ENCODE data around the gene FOXO3.
"Not testable (repeated sequence)": the region's sequence is repeated elsewhere in the genome, so short reads cannot be mapped to it uniquely, and the experiment has no call there.

Gene FOXO3

DNA sequence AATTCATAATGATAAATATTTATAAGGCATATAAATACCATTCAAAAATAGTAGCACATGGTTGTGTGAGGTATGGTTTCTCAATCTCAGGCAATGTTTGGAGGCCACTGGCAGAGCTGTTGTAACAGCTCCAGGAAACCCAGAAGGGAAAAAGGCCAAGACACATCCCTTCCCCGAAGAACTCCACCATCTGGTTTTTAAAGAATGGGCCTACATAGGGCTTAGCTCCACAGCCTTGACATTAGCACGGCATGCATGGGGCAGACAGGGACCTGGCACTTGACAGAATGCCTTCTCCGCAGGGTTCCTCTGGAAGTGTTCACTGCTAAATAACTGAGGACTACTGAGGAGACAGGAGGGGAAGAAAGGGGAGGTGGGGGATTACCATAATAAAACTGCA, 16.1 kb upstream of the FOXO3 start:
- Mint-ChIP-seq H3K4me1 (ENCODE audit: low read depth) (peaks cover 14% of the 10 kb centered on the region), H3K9me3 (no peaks in the 10 kb centered on the region), H3K36me3 (ENCODE audit: low read depth) (no peaks in the 10 kb centered on the region), H3K27me3 (peaks cover 7% of the 10 kb centered on the region), H3K4me3 (no peak overlapping the region), H3K27ac (no peak overlapping the region)
- no peak for DNase-seq

DNA sequence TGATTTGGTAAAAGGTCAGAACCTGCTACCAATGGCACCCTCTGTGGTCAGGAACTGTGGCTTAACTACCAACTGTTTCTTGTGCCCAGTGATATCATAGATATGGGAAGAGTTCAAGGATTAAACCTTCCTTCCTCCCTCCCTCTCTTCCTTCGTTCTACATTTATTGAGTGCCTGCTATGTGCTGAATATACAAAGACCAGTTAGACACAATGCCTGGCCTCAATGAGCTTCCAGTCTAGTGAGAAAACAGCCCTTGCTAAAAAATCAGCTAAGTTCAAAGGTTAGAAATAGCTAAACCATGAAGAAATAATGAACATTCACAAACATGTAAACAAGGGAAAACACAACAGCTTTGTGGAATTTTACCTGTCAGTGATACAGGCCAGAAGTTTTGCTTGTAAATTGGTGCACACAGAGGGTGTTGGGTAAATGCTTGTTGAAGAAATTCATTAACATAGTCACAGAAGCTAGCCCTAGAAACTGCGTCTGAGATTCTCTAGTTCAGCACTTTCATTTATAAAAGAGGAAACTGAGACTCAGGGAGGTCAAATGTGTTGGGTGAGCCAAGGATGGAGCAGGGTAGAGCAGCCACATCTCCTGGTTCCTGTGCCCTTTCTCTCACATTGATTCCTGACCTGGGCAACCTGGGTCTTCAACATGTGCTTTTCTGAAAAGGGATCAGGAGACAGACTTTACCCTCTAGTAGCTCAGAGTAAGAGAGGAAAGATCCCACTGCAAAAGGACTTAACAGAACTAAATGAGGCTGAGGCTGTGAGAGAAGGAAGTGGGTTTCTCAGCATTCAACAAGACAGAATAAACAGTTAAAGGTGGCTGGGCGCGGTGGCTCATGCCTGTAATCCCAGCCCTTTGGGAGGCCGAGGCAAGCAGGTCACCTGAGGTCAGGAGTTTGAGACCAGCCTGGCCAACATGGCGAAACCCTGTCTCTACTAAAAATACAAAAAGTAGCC, 14.4 kb upstream of the FOXO3 start:
- no peak overlapping the region for H3K27ac Mint-ChIP-seq
- no peaks in the 10 kb centered on the region for H3K9me3 Mint-ChIP-seq
- peaks cover 14% of the 10 kb centered on the region for H3K4me1 Mint-ChIP-seq (ENCODE audit: low read depth)
- H3K4me3 Mint-ChIP-seq: no peak overlapping the region
- H3K27me3 Mint-ChIP-seq: peaks cover 4% of the 10 kb centered on the region
- H3K36me3 Mint-ChIP-seq (ENCODE audit: low read depth): no peaks in the 10 kb centered on the region
- DNase-seq: no peak

DNA sequence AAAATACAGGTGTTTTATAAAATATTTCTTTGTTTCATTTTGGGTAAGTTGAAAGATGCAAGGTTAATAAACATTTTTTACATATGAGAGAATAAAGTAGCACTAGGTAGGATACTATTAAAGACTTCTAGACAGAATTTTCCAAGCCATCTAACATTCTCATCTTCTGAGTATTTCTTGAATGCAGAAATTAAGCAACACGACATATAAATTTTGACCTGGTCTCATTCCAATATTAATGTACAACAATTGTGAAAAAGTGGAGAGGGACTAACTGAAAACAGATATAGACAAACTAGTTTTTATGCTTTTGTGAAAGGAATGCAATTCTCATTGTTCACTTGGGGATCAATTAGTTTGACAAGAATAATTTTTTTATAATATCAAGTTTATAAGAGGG, 11.5 kb upstream of the FOXO3 start:
- no peak for DNase-seq
- H3K4me3 Mint-ChIP-seq: no peak overlapping the region
- H3K27me3 Mint-ChIP-seq: no peaks in the 10 kb centered on the region
- H3K4me1 Mint-ChIP-seq (ENCODE audit: low read depth): peaks cover 6% of the 10 kb centered on the region
- no peaks in the 10 kb centered on the region for H3K36me3 Mint-ChIP-seq (ENCODE audit: low read depth)
- H3K27ac Mint-ChIP-seq: no peak overlapping the region
- H3K9me3 Mint-ChIP-seq: no peaks in the 10 kb centered on the region

DNA sequence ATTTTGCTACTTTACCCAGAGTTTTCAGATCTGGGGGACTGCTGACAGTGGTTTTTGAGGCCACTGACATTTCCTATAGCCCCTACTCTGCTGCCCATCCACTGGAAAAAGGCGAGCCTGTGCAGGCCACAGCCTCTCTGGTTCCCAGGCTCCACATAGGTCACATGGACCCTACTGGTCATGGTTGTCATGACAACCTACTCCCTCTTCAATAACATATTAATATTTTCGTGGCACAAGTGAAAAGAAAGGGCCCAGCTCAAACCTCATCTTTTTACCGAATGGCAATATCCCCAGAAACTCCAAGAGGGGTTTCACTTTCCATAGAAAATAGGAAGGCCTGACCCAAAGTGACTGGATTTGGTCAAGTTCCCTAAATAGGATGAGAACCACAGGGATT, 11.0 kb upstream of the FOXO3 start:
- H3K27me3 Mint-ChIP-seq: no peaks in the 10 kb centered on the region
- H3K36me3 Mint-ChIP-seq (ENCODE audit: low read depth): no peaks in the 10 kb centered on the region
- no peak overlapping the region for H3K27ac Mint-ChIP-seq
- H3K4me1 Mint-ChIP-seq (ENCODE audit: low read depth): peaks cover 6% of the 10 kb centered on the region
- no peak overlapping the region for H3K4me3 Mint-ChIP-seq
- no peak for DNase-seq
- H3K9me3 Mint-ChIP-seq: no peaks in the 10 kb centered on the region

DNA sequence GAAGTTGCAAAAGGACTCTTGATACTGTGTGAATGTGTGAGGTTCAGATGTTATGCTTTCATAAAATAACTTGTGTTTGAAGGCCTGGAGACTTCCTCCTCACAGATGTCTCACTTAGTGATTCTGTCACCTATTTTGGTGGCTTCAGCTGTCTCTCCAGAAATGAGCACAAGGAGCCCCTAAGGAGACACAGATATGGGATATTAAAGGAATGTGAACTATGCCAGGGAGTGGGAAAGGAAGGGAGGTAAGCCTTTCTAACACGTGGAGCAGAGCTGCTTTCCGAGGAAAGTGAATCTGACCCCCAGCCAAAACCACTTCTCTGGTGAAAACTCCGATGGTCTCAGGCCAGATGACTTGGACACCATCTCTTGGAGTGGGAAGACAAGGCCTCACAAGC, 10.5 kb upstream of the FOXO3 start:
- H3K4me1 Mint-ChIP-seq (ENCODE audit: low read depth): peaks cover 6% of the 10 kb centered on the region
- H3K27me3 Mint-ChIP-seq: no peaks in the 10 kb centered on the region
- H3K9me3 Mint-ChIP-seq: no peaks in the 10 kb centered on the region
- H3K27ac Mint-ChIP-seq: no peak overlapping the region
- H3K4me3 Mint-ChIP-seq: no peak overlapping the region
- no peaks in the 10 kb centered on the region for H3K36me3 Mint-ChIP-seq (ENCODE audit: low read depth)
- DNase-seq: no peak

DNA sequence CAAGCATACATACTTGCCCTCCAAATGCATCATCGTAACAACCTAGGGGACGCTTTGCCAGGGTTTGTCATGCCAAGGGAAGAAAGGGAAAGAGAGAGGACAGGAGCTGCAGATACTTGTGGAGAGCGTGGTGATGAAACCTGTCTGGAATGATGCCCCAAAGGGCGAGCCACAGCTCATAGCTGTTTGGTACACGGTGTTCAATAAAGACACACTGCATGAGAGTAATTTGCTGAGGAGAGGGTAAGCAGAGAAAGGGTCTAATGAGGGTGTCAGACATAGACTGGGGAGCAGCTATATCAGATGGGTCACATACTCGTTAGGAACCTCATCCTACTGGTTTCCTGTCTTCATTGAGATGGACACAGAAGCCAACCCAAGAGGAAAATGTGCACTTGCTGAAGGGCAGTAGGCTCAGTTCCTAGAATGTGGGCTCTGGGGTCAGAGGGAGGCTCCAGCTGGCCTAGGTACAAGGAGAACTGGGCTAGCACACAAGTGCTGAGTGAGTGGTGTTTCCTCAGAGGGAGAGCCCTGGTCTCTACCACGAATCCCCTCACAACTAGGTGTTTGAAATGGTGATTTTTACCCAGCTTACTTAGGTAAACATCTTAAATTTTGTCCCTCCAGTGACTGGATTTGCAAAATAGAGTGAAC, 5.2 kb upstream of the FOXO3 start:
- Mint-ChIP-seq H3K4me1 (ENCODE audit: low read depth) (peaks cover 12% of the 10 kb centered on the region), H3K9me3 (no peaks in the 10 kb centered on the region), H3K4me3 (no peak overlapping the region), H3K36me3 (ENCODE audit: low read depth) (peaks cover 5% of the 10 kb centered on the region), H3K27ac (no peak overlapping the region), H3K27me3 (peaks cover 4% of the 10 kb centered on the region)
- no peak for DNase-seq

DNA sequence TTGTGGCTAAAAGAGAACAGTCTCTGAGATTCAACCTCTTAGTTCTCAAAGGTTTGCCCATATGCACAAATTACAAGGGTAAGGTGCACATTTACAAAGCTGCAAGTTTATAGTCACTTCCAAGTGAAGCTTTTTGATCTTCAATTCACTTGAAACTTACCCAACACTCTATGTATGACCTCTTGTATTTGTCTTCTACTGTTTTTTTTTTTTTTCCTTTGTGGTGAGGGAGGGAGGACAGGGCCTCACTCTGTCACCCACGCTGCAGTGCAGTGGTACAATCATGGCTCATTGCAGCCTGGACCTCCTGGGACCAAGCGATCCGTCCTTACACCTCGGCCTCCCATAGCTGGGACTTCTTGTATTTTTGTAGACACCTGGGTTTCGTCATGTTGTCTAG, 4.5 kb upstream of the FOXO3 start:
- H3K4me3 Mint-ChIP-seq: no peak overlapping the region
- H3K27me3 Mint-ChIP-seq: peaks cover 4% of the 10 kb centered on the region
- H3K4me1 Mint-ChIP-seq (ENCODE audit: low read depth): peaks cover 12% of the 10 kb centered on the region
- peaks cover 5% of the 10 kb centered on the region for H3K36me3 Mint-ChIP-seq (ENCODE audit: low read depth)
- no peaks in the 10 kb centered on the region for H3K9me3 Mint-ChIP-seq
- H3K27ac Mint-ChIP-seq: no peak overlapping the region
- DNase-seq: no peak

DNA sequence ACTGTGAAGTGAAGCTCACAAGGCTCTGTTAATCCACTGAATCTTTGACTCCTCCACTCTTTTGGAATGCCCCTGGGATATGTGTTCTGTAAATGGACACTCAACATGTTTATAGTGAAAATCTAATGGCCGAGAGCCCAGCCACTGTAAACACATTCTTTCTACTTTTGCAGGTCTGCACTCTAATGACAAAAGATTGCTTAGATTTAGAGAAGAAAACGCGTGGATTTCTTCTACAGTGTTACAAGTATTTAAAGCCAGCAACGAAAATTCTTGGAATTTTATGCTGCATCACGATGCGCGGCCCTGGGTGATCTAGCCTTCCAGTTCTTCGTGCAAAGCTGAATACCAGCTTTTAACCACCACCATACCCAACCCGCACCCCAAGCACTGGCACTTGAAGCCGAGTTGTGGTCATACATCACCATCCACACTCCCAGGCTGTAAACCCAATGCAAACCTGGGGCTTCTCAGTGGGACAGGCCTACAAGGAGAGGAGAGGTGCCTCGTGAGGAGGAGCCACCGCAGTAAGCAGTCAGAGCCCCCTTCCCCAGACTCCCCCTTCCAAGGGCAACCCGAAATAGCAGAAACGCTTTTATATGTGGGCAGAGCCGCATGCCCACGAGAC, 3.7 kb upstream of the FOXO3 start:
- peaks cover 8% of the 10 kb centered on the region for H3K36me3 Mint-ChIP-seq (ENCODE audit: low read depth)
- no peaks in the 10 kb centered on the region for H3K9me3 Mint-ChIP-seq
- peak overlapping the region; percentile 73 for H3K27ac Mint-ChIP-seq
- peaks cover 4% of the 10 kb centered on the region for H3K27me3 Mint-ChIP-seq
- no peak for DNase-seq
- peak overlapping the region; percentile 90 for H3K4me3 Mint-ChIP-seq
- H3K4me1 Mint-ChIP-seq (ENCODE audit: low read depth): peaks cover 16% of the 10 kb centered on the region

DNA sequence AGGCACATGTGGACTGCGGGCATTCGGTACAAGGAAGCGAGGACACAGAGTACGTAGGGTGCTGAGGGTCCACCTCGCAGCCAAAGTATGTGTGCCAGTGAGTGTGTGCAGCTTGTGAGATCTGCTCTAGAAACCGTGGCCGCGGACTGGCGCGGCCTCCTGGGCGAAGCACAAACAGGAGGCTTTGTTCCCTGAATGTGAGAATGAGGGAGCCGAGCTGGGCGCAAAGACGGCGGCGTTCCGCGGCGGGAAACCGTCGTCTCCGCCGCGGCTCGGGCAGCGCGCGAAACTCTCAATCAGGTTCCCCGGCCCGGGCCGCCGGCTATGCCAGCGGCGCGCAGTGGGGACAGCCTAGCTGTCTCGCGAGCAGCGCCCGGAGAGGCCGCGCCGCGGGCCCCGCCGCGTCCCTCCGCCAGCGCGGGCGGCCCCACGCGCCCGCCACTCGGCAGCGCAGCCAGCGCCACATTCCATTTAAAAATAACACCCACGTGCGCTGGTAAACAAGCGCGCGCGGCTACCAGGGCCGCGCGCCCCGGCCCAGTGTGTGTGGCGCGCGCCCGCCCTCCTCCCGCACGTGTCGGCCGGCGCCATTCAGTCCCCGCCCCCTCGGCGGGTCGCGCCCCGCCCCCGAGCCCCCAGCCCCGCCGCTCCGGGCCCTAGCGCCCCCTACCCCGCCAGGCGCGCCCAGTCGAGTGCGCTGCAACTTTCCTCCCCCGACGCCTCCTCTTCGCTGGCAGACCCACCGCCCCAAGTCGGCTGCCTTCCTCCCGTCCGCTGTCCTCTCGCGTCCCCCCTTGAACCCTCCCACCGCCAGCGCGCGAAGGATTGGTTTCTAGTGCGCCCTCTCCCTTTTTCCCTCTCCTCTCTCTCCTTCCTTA, 3.0 kb upstream of the FOXO3 start:
- peak overlapping the region; percentile 97 for H3K27ac Mint-ChIP-seq
- peak overlapping the region; percentile 90 for H3K4me3 Mint-ChIP-seq
- no peaks in the 10 kb centered on the region for H3K9me3 Mint-ChIP-seq
- H3K4me1 Mint-ChIP-seq (ENCODE audit: low read depth): peaks cover 23% of the 10 kb centered on the region
- peaks cover 12% of the 10 kb centered on the region for H3K27me3 Mint-ChIP-seq
- DNase-seq: peak; percentile 82
- peaks cover 15% of the 10 kb centered on the region for H3K36me3 Mint-ChIP-seq (ENCODE audit: low read depth)

DNA sequence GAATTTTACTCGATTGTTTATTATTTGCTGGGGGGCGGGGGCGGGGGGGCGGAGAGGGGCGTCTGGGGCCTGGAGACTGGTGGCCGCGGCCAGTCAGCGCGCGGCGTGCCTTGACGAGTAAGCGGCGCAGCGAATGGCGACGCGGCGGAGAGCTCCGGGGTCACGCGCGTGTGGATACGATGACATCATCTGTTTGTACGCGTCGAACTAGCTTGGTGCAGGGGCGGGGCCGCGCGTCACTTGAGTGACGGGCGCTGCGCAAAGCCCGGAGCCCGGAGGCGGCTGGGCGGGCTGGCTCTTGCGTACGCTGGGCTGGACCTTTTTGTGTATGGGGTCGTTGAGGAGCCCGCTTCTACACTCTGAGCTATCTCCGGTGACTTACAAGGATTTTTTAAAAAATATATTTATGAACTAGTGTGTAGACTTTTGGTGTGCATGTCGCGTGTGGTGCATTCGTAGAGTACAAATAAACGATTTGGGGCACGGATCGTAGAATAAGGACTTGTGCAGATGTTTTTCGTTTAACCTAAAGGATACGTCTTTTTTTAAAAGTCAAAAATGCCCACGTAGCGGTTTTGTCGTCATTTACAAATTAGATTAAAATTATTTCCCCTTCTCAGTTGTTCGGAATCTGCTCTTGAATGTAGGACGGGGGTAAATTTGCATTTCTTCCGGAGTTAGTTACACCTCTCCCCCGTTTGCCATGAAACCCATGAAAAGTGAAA, 2.2 kb upstream of the FOXO3 start:
- peaks cover 17% of the 10 kb centered on the region for H3K36me3 Mint-ChIP-seq (ENCODE audit: low read depth)
- peaks cover 14% of the 10 kb centered on the region for H3K27me3 Mint-ChIP-seq
- peak; percentile 94 for DNase-seq

DNA sequence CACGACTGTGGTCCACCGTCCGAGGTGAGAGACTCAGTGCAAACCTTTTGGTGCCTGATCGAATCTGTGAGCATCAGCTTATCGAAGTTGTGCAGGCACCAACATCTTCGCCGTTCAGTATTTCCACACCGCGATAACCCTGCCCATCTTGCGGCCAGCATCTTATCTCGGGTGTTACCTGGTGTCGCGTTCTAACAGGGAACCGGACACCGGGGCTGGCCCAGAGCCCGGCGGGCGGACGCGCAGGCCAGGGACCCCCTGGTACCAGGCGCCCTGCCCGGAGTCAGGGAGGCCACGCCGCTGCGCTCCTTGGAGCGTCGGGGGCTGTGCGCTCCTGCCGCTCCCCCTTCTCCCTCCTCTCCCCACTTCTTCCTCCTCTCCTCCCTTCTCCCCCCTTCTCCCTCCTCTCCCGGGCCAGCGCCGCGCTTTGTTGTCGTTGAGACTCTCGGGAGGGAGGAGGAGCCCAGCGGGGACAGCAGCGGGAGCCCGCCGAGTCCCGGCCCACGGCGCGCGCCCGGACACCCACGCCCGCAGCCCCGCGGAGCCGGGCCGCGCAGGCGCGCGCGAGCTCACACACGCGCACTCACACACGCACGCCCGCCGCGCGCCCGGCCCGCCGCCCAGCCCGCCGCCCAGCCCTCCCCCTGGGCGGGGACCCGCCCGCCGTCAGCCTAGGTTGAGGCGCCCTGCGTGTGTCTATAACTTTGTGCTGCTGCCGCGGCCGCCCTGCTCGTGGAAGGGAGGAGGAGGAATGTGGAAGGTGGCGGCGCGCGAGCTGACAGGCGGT, 1.4 kb upstream of the FOXO3 start:
- peak overlapping the region; percentile 97 for H3K27ac Mint-ChIP-seq
- H3K9me3 Mint-ChIP-seq: no peaks in the 10 kb centered on the region
- H3K4me3 Mint-ChIP-seq: peak overlapping the region; percentile 90
- H3K27me3 Mint-ChIP-seq: peaks cover 14% of the 10 kb centered on the region
- peaks cover 37% of the 10 kb centered on the region for H3K4me1 Mint-ChIP-seq (ENCODE audit: low read depth)
- DNase-seq: peak; percentile 86
- peaks cover 17% of the 10 kb centered on the region for H3K36me3 Mint-ChIP-seq (ENCODE audit: low read depth)

More for the DNA sequence above, 2.2 kb upstream of the FOXO3 start:
- H3K27ac Mint-ChIP-seq: peak overlapping the region; percentile 97
- no peaks in the 10 kb centered on the region for H3K9me3 Mint-ChIP-seq
- peak overlapping the region; percentile 90 for H3K4me3 Mint-ChIP-seq
- H3K4me1 Mint-ChIP-seq (ENCODE audit: low read depth): peaks cover 31% of the 10 kb centered on the region

DNA sequence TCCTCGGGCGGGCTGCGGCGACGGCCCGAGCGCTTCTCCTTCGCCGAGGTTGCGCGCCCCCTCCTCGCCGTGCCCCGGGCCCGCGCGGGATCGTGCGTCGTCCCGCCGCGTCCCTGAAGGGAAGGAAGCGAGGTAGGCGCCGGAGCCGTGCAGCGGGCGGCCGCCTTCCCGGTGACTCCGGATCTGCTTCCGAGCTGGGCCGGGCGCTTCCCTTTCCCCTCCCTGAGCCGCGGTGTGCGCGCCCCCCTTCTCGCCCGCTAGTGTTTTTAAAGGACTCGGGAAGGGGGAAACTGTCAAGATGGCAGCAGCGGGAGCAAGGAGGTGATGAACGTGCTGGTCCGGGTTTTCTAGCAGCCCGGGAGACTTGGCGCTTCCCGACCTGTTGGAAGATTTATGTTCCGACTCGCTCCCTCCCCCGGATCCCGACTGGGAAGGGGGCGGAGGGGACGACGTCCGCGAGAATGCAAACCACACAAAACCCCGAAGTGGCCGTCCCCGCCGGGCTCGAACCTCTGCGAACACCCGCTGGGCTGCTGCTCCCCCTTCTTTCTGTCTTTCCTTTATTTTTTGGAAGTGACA, 744 bp upstream of the FOXO3 start:
- Mint-ChIP-seq H3K27me3 (peaks cover 14% of the 10 kb centered on the region), H3K4me3 (peak overlapping the region; percentile 90), H3K9me3 (no peaks in the 10 kb centered on the region), H3K36me3 (ENCODE audit: low read depth) (peaks cover 17% of the 10 kb centered on the region), H3K4me1 (ENCODE audit: low read depth) (peaks cover 43% of the 10 kb centered on the region), H3K27ac (peak overlapping the region; percentile 87)
- no peak for DNase-seq

DNA sequence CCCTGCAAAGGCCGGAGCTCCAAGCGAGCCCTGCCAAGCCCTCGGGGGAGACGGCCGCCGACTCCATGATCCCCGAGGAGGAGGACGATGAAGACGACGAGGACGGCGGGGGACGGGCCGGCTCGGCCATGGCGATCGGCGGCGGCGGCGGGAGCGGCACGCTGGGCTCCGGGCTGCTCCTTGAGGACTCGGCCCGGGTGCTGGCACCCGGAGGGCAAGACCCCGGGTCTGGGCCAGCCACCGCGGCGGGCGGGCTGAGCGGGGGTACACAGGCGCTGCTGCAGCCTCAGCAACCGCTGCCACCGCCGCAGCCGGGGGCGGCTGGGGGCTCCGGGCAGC, 561 bp downstream of the FOXO3 start:
- peaks cover 57% of the 10 kb centered on the region for H3K4me1 Mint-ChIP-seq (ENCODE audit: low read depth)
- peaks cover 21% of the 10 kb centered on the region for H3K36me3 Mint-ChIP-seq (ENCODE audit: low read depth)
- not testable (repeated sequence) for H3K4me3 Mint-ChIP-seq, DNase-seq, H3K27ac Mint-ChIP-seq, H3K9me3 Mint-ChIP-seq
- H3K27me3 Mint-ChIP-seq: peaks cover 14% of the 10 kb centered on the region

Data from activated T-cell treated with anti-CD3 and anti-CD28 coated beads, Interleukin-2, amount 50 U/mL, for 24 hours (primary cell).